ENCODE results near the gene ADGRG3. TPM values are rescaled to one million over a fixed set of nuclear protein-coding genes. Genes with fewer than 3 reads are reported as not detected.

The ADGRG3 gene
- total RNA-seq, 1 experiment from 2014 or later: not detected

DNA sequence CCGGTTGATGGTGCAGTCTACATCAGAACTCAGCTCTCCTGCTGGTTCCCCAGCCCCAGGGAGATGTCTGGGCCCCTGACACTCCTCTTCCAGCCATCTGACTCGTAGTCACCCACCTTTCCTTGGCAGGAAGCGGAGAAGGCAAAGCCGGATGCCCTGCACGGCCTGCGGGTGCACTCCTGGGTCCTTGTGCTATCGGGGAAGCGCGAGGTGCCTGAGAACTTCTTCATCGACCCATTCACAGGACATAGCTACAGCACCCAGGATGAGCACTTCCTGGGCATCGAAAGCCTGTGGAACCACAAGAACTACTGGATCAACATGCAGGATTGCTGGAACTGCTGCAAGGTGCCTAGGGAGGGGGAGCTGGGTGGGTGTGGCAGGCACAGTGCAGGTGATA, 39.2 kb downstream of the ADGRG3 start:
- no peak overlapping the region for H3K27ac Mint-ChIP-seq (ENCODE audit: unreplicated experiment)
- intact Hi-C loops (cut with micrococcal nuclease; ENCODE audit: unreplicated experiment): no loop called here
- no TSS peak for BruUV-seq (replicated peaks)
- peaks cover 9% of the 10 kb centered on the region for H3K4me1 Mint-ChIP-seq (ENCODE audit: low read depth, unreplicated experiment)
- no peaks in the 10 kb centered on the region for H3K9me3 Mint-ChIP-seq (ENCODE audit: low read depth, unreplicated experiment)
- CTCF ChIA-PET: interaction anchor here (0.8 kb wide), 1 partner anchor 22 kb away, joined by 3 read pairs; no protein-coding TSS in a partner anchor
- H3K4me3 Mint-ChIP-seq (ENCODE audit: low read depth, unreplicated experiment): no peak overlapping the region
- H3K27me3 Mint-ChIP-seq (ENCODE audit: unreplicated experiment): peaks cover 84% of the 10 kb centered on the region
- H3K36me3 Mint-ChIP-seq (ENCODE audit: insufficient read depth, unreplicated experiment): no peaks in the 10 kb centered on the region
- no peak for DNase-seq
- TF ChIP-seq, protein P1, sequence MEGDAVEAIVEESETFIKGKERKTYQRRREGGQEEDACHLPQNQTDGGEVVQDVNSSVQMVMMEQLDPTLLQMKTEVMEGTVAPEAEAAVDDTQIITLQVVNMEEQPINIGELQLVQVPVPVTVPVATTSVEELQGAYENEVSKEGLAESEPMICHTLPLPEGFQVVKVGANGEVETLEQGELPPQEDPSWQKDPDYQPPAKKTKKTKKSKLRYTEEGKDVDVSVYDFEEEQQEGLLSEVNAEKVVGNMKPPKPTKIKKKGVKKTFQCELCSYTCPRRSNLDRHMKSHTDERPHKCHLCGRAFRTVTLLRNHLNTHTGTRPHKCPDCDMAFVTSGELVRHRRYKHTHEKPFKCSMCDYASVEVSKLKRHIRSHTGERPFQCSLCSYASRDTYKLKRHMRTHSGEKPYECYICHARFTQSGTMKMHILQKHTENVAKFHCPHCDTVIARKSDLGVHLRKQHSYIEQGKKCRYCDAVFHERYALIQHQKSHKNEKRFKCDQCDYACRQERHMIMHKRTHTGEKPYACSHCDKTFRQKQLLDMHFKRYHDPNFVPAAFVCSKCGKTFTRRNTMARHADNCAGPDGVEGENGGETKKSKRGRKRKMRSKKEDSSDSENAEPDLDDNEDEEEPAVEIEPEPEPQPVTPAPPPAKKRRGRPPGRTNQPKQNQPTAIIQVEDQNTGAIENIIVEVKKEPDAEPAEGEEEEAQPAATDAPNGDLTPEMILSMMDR (IDR thresholded peaks at IDR 0.05; ENCODE audit: unreplicated experiment): no peak

DNA sequence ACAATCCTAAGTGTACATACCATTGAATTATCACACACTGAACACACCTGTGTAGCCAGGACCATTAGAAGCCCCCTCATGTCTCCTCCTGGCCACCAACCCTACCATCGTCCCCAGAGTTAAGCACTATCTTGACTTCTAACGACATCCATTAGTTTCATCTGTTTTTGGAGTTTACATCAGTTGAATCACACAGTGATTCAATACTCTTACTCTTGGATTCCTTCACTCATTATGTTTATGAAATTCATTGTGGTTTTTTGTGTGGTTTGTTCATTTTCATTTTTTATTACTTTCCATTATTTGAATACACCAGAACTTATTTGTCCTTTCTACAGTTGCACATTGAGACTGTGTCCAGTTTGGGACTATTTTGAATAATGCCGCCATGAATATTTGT, 40.1 kb downstream of the ADGRG3 start:
- DNase-seq: no peak
- TF ChIP-seq, protein P1 (IDR thresholded peaks at IDR 0.05; ENCODE audit: unreplicated experiment): no peak
- Mint-ChIP-seq H3K27me3 (ENCODE audit: unreplicated experiment) (peaks cover 93% of the 10 kb centered on the region), H3K4me1 (ENCODE audit: low read depth, unreplicated experiment) (peaks cover 9% of the 10 kb centered on the region), H3K4me3 (ENCODE audit: low read depth, unreplicated experiment) (no peak overlapping the region), H3K36me3 (ENCODE audit: insufficient read depth, unreplicated experiment) (no peaks in the 10 kb centered on the region), H3K9me3 (ENCODE audit: low read depth, unreplicated experiment) (no peaks in the 10 kb centered on the region), H3K27ac (ENCODE audit: unreplicated experiment) (no peak overlapping the region)
- CTCF ChIA-PET: interaction anchor here (0.7 kb wide), 1 partner anchor 51 kb away, joined by 5 read pairs; no protein-coding TSS in a partner anchor
- no TSS peak for BruUV-seq (replicated peaks)
- intact Hi-C loops (cut with micrococcal nuclease; ENCODE audit: unreplicated experiment): no loop called here

DNA sequence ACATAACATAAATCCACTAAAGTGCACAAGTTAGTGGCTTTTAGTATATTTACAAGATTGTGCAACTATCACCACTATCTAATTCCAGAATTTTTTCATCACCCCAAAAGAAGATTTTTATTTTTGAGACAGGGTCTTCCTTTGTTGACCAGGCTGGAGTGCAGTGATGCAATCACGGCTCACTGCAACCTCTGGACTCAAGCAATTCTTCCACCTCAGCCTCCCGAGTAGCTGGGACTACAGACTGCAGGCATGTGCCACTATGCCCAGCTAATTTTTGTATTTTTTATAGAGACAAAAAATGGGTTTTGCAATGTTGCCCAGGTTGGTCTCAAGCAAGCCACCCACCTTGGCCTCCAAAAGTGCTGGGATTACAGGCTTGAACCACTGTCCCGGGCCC, 41.6 kb downstream of the ADGRG3 start:
- H3K27me3 Mint-ChIP-seq (ENCODE audit: unreplicated experiment): peaks cover 97% of the 10 kb centered on the region
- CTCF ChIA-PET: interaction anchor here (0.6 kb wide), 1 partner anchor 28 kb away, joined by 8 read pairs; no protein-coding TSS in a partner anchor
- no peak overlapping the region for H3K4me3 Mint-ChIP-seq (ENCODE audit: low read depth, unreplicated experiment)
- BruUV-seq (replicated peaks): no TSS peak
- peaks cover under 1% of the 10 kb centered on the region for H3K4me1 Mint-ChIP-seq (ENCODE audit: low read depth, unreplicated experiment)
- no peak for DNase-seq
- TF ChIP-seq, protein P1 (IDR thresholded peaks at IDR 0.05; ENCODE audit: unreplicated experiment): no peak
- H3K9me3 Mint-ChIP-seq (ENCODE audit: low read depth, unreplicated experiment): no peaks in the 10 kb centered on the region
- H3K27ac Mint-ChIP-seq (ENCODE audit: unreplicated experiment): no peak overlapping the region
- H3K36me3 Mint-ChIP-seq (ENCODE audit: insufficient read depth, unreplicated experiment): no peaks in the 10 kb centered on the region
- intact Hi-C loops (cut with micrococcal nuclease; ENCODE audit: unreplicated experiment): no loop called here

DNA sequence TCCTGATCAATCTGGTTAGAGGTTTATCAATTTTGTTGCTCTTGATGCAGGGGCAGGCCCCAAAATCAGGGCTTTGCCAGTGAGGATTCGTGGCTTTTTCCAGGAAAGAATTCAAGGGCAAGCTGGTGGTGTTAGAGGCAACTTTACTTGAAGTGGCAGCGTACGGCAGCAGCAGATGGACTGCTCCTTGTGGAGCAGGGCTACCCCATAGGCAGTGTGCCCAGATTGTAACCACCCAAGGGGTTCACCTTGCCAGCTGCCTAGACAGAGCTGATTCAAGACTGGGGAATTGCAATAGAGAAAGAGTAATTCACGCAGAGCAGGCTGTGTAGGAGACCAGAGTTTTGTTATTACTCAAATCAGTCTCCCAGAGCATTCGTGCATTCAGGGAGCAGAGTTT, 43.2 kb downstream of the ADGRG3 start:
- H3K27me3 Mint-ChIP-seq (ENCODE audit: unreplicated experiment): peaks cover 97% of the 10 kb centered on the region
- TF ChIP-seq, protein P1 (IDR thresholded peaks at IDR 0.05; ENCODE audit: unreplicated experiment): no peak
- no peaks in the 10 kb centered on the region for H3K36me3 Mint-ChIP-seq (ENCODE audit: insufficient read depth, unreplicated experiment)
- intact Hi-C loops (cut with micrococcal nuclease; ENCODE audit: unreplicated experiment): no loop called here
- DNase-seq: no peak
- CTCF ChIA-PET: no interaction called here
- no peak overlapping the region for H3K27ac Mint-ChIP-seq (ENCODE audit: unreplicated experiment)
- H3K4me3 Mint-ChIP-seq (ENCODE audit: low read depth, unreplicated experiment): no peak overlapping the region
- no TSS peak for BruUV-seq (replicated peaks)
- no peaks in the 10 kb centered on the region for H3K4me1 Mint-ChIP-seq (ENCODE audit: low read depth, unreplicated experiment)
- no peaks in the 10 kb centered on the region for H3K9me3 Mint-ChIP-seq (ENCODE audit: low read depth, unreplicated experiment)

Measured in Calu3 (cell line).